HepG2 (cell line): ENCODE measurements around the gene SLC35E4. TPM values are rescaled to one million over a fixed set of nuclear protein-coding genes. Genes with fewer than 3 reads are reported as not detected.

ENCODE experiments used
- ATAC-seq: fragments of 200-7000 bp; cut with Tn5 transposase; 3 replicates; pipeline ENCODE4 v1.9.1; 2020; ENCODE audit warnings: mild to moderate bottlenecking, moderate library complexity
- BruUV-seq: library from RNA; stranded (reverse); fragments of 400-500 nt; replicated peaks from 2 replicates; lab custom pipeline; 2021; lab: Mats Ljungman, UMichigan
- CTCF ChIA-PET: fragments of 300-600 bp; formaldehyde crosslinking; extraction: SDS; loops from one replicate; lab custom pipeline; 2021; ENCODE audit warnings: low total read pairs, inconsistent platforms, low intra/inter-chr PET ratio; lab: Yijun Ruan, JAX
- POLR2A ChIA-PET: fragments of 350-600 bp; sonication (Branson Sonifier 250); formaldehyde crosslinking; loops from one replicate; lab custom pipeline; 2020; ENCODE audit warnings: antibody characterized with exemption, inconsistent platforms; lab: Yijun Ruan, JAX
- DNase-seq: peaks from one replicate; pipeline ENCODE4 v3.0.0-alpha.2; 2015; ENCODE audit warnings: low spot score
- FAIRE-seq: peaks from 3 replicates; lab custom pipeline; 2011; peaks lifted over from hg19 to GRCh38; lab: Jason Lieb, UNC
- H2AFZ ChIP-seq: one replicate; pipeline ENCODE4 v1.6.1; 2011; ENCODE audit warnings: low read length, inconsistent platforms
- H3K27ac ChIP-seq: fragments of 300-600 bp; 3 replicates; pipeline ENCODE4 v1.8.0; 2011; ENCODE audit warnings: mixed run types, mild to moderate bottlenecking, mixed read lengths, low read length, inconsistent platforms; ENCODE audit not compliant: insufficient read depth; ENCODE audit errors: extremely low read length
- H3K27me3 ChIP-seq, 2 experiments: fragments of 200-600 bp in 1 of 2; 2 replicates in 1 of 2; 3 replicates in 1 of 2; pipeline versions ENCODE4 v1.6.0 to v1.8.0; 2011; ENCODE audit warnings: low read length in 2 of 2, mild to moderate bottlenecking in 2 of 2, moderate library complexity in 2 of 2, inconsistent platforms in 1 of 2; ENCODE audit not compliant: insufficient read depth in 2 of 2, control insufficient read depth in 1 of 2
- H3K36me3 ChIP-seq, 2 experiments: fragments of 200-600 bp in 1 of 2; replicated peaks in 1 of 2; 2 replicates in 1 of 2; 3 replicates in 1 of 2; pipeline versions ENCODE4 v1.5.1 to v1.8.0; 2011; ENCODE audit warnings: low read length in 2 of 2, inconsistent platforms in 1 of 2; ENCODE audit not compliant: insufficient read depth in 2 of 2, control insufficient read depth in 1 of 2
- H3K4me1 ChIP-seq: 2 replicates; pipeline ENCODE4 v1.5.1; 2012; ENCODE audit warnings: low read length, inconsistent platforms; ENCODE audit not compliant: insufficient read depth
- H3K4me2 ChIP-seq: 2 replicates; pipeline ENCODE4 v1.6.0; 2011; ENCODE audit warnings: low read depth, low read length, inconsistent platforms
- H3K4me3 ChIP-seq, 3 experiments: fragments of 200-600 bp in 1 of 3; sonication (generic), shearing (Covaris generic) in 1 of 3; replicated peaks in 1 of 3; 2 replicates each; pipeline ENCODE4 v1.5.1; 2011 to 2016; ENCODE audit warnings: low read length in 3 of 3, inconsistent platforms in 2 of 3, low read depth in 2 of 3, mild to moderate bottlenecking in 2 of 3, control low read depth in 1 of 3, mixed read lengths in 1 of 3; ENCODE audit not compliant: insufficient read depth in 1 of 3
- H3K79me2 ChIP-seq: one replicate; pipeline ENCODE4 v1.6.1; 2011; ENCODE audit warnings: low read length, inconsistent platforms; ENCODE audit not compliant: insufficient read depth
- H3K9ac ChIP-seq: 2 replicates; pipeline ENCODE4 v1.6.0; 2011; ENCODE audit warnings: mild to moderate bottlenecking, low read depth, low read length, inconsistent platforms; ENCODE audit not compliant: insufficient read depth
- H3K9me3 ChIP-seq: 2 replicates; pipeline ENCODE4 v1.5.1; 2012; ENCODE audit warnings: mild to moderate bottlenecking, low read length
- H4K20me1 ChIP-seq: 2 replicates; pipeline ENCODE4 v1.6.0; 2011; ENCODE audit warnings: inconsistent platforms, mild to moderate bottlenecking, low read length, moderate library complexity; ENCODE audit not compliant: insufficient read depth
- ARNT2 ChIP-seq: sonication (generic); formaldehyde crosslinking; IDR thresholded peaks from 2 replicates; pipeline ENCODE4 v1.8.0; 2022; ENCODE audit warnings: mild to moderate bottlenecking, low read depth, missing genetic modification reagents, moderate library complexity
- ELF4 ChIP-seq: sonication (generic); formaldehyde crosslinking; IDR thresholded peaks from 2 replicates; pipeline ENCODE4 v1.5.0; 2020; ENCODE audit warnings: missing genetic modification reagents, mild to moderate bottlenecking, moderate library complexity, borderline replicate concordance
- ETV5 ChIP-seq: IDR thresholded peaks from 2 replicates; pipeline ENCODE4 v1.6.1; 2018; ENCODE audit warnings: missing biosample characterization, missing genetic modification reagents, inconsistent platforms, borderline replicate concordance
- HNF4G ChIP-seq, 2 experiments: sonication (generic) in 1 of 2; formaldehyde crosslinking in 1 of 2; IDR thresholded peaks; 2 replicates each; pipeline versions ENCODE4 v1.4.0 to v1.6.1; 2011 to 2020; ENCODE audit warnings: borderline replicate concordance in 2 of 2, low read depth in 2 of 2, mild to moderate bottlenecking in 2 of 2, low read length in 1 of 2, missing genetic modification reagents in 1 of 2, moderate library complexity in 1 of 2
- KDM5A ChIP-seq: fragments of 200-600 bp; sonication (generic); IDR thresholded peaks from 2 replicates; pipeline ENCODE4 v1.7.0; 2018; ENCODE audit warnings: antibody characterized with exemption, mild to moderate bottlenecking, low read length, borderline replicate concordance
- KLF16 ChIP-seq, 2 experiments: sonication (generic) in 1 of 2; formaldehyde crosslinking in 1 of 2; IDR thresholded peaks; 2 replicates each; pipeline versions ENCODE4 v1.6.1 to v1.8.0; 2016 to 2023; ENCODE audit warnings: missing genetic modification reagents in 2 of 2, missing compliant biosample characterization in 1 of 2
- NR2C2 ChIP-seq: sonication (generic); formaldehyde crosslinking; IDR thresholded peaks from 2 replicates; pipeline ENCODE4 v1.4.0; 2020; ENCODE audit warnings: missing genetic modification reagents, mild to moderate bottlenecking, moderate library complexity, borderline replicate concordance
- PHF20 ChIP-seq: sonication (generic); formaldehyde crosslinking; IDR thresholded peaks from 2 replicates; pipeline ENCODE4 v1.5.0; 2020; ENCODE audit warnings: mild to moderate bottlenecking, missing genetic modification reagents
- RBFOX2 ChIP-seq: fragments of 200-400 bp; formaldehyde crosslinking; IDR thresholded peaks from 2 replicates; pipeline ENCODE4 v1.6.1; 2017; ENCODE audit warnings: low read depth, mild to moderate bottlenecking, low read length
- RFX1 ChIP-seq: fragments of 450-650 bp; IDR thresholded peaks from 2 replicates; pipeline ENCODE4 v1.6.1; 2017
- SAP130 ChIP-seq: IDR thresholded peaks from 2 replicates; pipeline ENCODE4 v1.6.1; 2016; ENCODE audit warnings: low read depth
- SIX1 ChIP-seq: sonication (generic); formaldehyde crosslinking; IDR thresholded peaks from 2 replicates; pipeline ENCODE4 v1.4.0; 2020; ENCODE audit warnings: missing genetic modification reagents, borderline replicate concordance
- ZFP37 ChIP-seq: sonication (generic); formaldehyde crosslinking; IDR thresholded peaks from 2 replicates; pipeline ENCODE4 v1.4.0; 2020; ENCODE audit warnings: missing genetic modification reagents, borderline replicate concordance
- ZFP90 ChIP-seq: sonication (generic); formaldehyde crosslinking; IDR thresholded peaks from 2 replicates; pipeline ENCODE4 v1.8.0; 2022; ENCODE audit warnings: missing genetic modification reagents, mild to moderate bottlenecking, inconsistent platforms, borderline replicate concordance
- ZNF607 ChIP-seq: sonication (generic); formaldehyde crosslinking; IDR thresholded peaks from 2 replicates; pipeline ENCODE4 v1.5.1; 2020; ENCODE audit warnings: missing genetic modification reagents, mild to moderate bottlenecking, borderline replicate concordance
- ZSCAN9 ChIP-seq: IDR thresholded peaks from 2 replicates; pipeline ENCODE4 v1.6.1; 2016; ENCODE audit warnings: borderline replicate concordance
- WGBS: methylation state at CpG from one replicate; pipeline ENCODE4 v1.1.6; 2017; ENCODE audit warnings: low lambda C conversion rate; 5-methylcytosine and 5-hydroxymethylcytosine counted together
- in situ Hi-C: cut with HindIII; loops from 2 replicates; pipeline ENCODE4 v1.10.0; 2017; ENCODE audit warnings: low pct_unique_long_range_greater_than_20kb; ENCODE audit not compliant: extremely low pct_ligation_motif_present
- intact Hi-C: fragments of 100-400 bp; cut with micrococcal nuclease; formaldehyde crosslinking; loops from one replicate; pipeline ENCODE4 v1.10.0; 2022; ENCODE audit not compliant: unreplicated experiment
- polyA plus RNA-seq, 8 experiments: library from polyadenylated mRNA; depleted of rRNA in 3 of 8; stranded (reverse) in 7 of 8; unstranded in 1 of 8; fragments of >200 nt; fragmentation: Illumina TruSeq in 4 of 8; extraction: Trizol in 4 of 8; gene quantifications; 2 replicates each; pipeline versions ENCODE4 v1.2.1 to v1.2.3, GENCODE V29; 2011 to 2016; ENCODE audit warnings: low read depth in 4 of 8, missing spikeins in 1 of 8, mixed read lengths in 1 of 8; ENCODE audit not compliant: insufficient read depth in 1 of 8
- total RNA-seq, 5 experiments: library from RNA; depleted of rRNA; stranded (reverse); fragments of >200 nt; fragmentation: Illumina TruSeq; extraction: Trizol; gene quantifications; 2 replicates each; pipeline ENCODE4 v1.2.3, GENCODE V29; 2016; ENCODE audit warnings: low read depth in 1 of 5
- TF ChIP-seq, protein P1 (sequence below): sonication (generic); formaldehyde crosslinking; IDR thresholded peaks from 2 replicates; pipeline ENCODE4 v1.8.0; 2022; ENCODE audit warnings: missing genetic modification reagents, mild to moderate bottlenecking, borderline replicate concordance
- TF ChIP-seq, protein P2 (sequence below): sonication (generic); formaldehyde crosslinking; IDR thresholded peaks from 2 replicates; pipeline ENCODE4 v1.8.0; 2023; ENCODE audit warnings: mild to moderate bottlenecking, missing genetic modification reagents
- TF ChIP-seq, protein P3 (sequence below): sonication (generic); formaldehyde crosslinking; IDR thresholded peaks from 2 replicates; pipeline ENCODE4 v1.8.0; 2022; ENCODE audit warnings: missing genetic modification reagents, mild to moderate bottlenecking, inconsistent platforms, borderline replicate concordance

SLC35E4 gene
- total and polyA plus RNA-seq, 2 of the 13 experiments (the other 11 are each of a cell fraction or from before 2014, with no cell fraction given), result 0.07 to 0.15 TPM

GRCh38 chr22:30667494-30668385 lies 32.2 kb downstream of the SLC35E4 start, which contains the start of gene DUSP18:
DUSP18 (minus strand) TSS chr22:30667875; CDS start chr22:30664003, 3,872 bp downstream.
- no TSS peak for BruUV-seq
- Histone ChIP-seq H3K4me1 (peaks cover 18% of the 10 kb centered on the region), H3K9ac (peak within 1 kb of the TSS; percentile 44), H3K36me3 (no peaks in the 10 kb centered on the region), H3K4me3 (peak within 1 kb of the TSS; percentile 55 to 79 (median 58)), H4K20me1 (no peaks in the 10 kb centered on the region), H3K27me3 (peaks cover 3 to 14% of the 10 kb centered on the region in 2 experiments; a peak in 3 of 5 replicates), H2AFZ (peak within 1 kb of the TSS; percentile 31), H3K4me2 (peak within 1 kb of the TSS; percentile 99), H3K27ac (no peak within 1 kb of the TSS), H3K79me2 (no peaks in the 10 kb centered on the region), H3K9me3 (no peaks in the 10 kb centered on the region)
- intact Hi-C loops, result no loop called here
- WGBS, result under 1% methylated on average over 24 of the region's 77 CpGs
- in situ Hi-C loops, result no loop called here
- POLR2A ChIA-PET, result interaction anchor here (1.6 kb wide), 1 partner anchor 301 kb away, joined by 4 read pairs; the partner anchor contains the start of genes MORC2 and TUG1
- ATAC-seq, result peak; percentile 97
- peak; percentile 53 for FAIRE-seq
- DNase-seq, result peak; percentile 83
- CTCF ChIA-PET, result interaction anchor here (1.2 kb wide), 1 partner anchor 33 kb away, joined by 3 read pairs; no protein-coding TSS in a partner anchor
- TF ChIP-seq, protein P1, sequence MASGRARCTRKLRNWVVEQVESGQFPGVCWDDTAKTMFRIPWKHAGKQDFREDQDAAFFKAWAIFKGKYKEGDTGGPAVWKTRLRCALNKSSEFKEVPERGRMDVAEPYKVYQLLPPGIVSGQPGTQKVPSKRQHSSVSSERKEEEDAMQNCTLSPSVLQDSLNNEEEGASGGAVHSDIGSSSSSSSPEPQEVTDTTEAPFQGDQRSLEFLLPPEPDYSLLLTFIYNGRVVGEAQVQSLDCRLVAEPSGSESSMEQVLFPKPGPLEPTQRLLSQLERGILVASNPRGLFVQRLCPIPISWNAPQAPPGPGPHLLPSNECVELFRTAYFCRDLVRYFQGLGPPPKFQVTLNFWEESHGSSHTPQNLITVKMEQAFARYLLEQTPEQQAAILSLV (CRISPR knock-in tag), result no peak
- TF ChIP-seq KLF16 (CRISPR knock-in tag; IDR thresholded peaks at IDR 0.05) (no peak), ARNT2 (CRISPR knock-in tag) (peak; percentile 42; the same call in 1 of the 2 replicates), PHF20 (CRISPR knock-in tag) (peak; percentile 43; the same call in 1 of the 2 replicates), SIX1 (no peak), ZFP37 (no peak), ETV5 (no peak; the same call in 1 of the 2 replicates), KDM5A (no peak), ZNF607 (CRISPR knock-in tag) (no peak), RFX1 (peak; percentile 93), ZSCAN9 (CRISPR knock-in tag) (no peak), RBFOX2 (no peak), ZFP90 (CRISPR knock-in tag) (peak; percentile 17; the same call in 1 of the 2 replicates), NR2C2 (CRISPR knock-in tag) (0 out of 2 replicates have a peak, but pooled peaks have one; percentile 27), ELF4 (CRISPR knock-in tag) (no peak), HNF4G (IDR thresholded peaks at IDR 0.05; ENCODE audit: borderline replicate concordance, low read depth, low read length) (no peak), HNF4G (CRISPR knock-in tag; IDR thresholded peaks at IDR 0.05; ENCODE audit: borderline replicate concordance, low read depth) (no peak), SAP130 (CRISPR knock-in tag) (peak; percentile 92)
- TF ChIP-seq, protein P2, sequence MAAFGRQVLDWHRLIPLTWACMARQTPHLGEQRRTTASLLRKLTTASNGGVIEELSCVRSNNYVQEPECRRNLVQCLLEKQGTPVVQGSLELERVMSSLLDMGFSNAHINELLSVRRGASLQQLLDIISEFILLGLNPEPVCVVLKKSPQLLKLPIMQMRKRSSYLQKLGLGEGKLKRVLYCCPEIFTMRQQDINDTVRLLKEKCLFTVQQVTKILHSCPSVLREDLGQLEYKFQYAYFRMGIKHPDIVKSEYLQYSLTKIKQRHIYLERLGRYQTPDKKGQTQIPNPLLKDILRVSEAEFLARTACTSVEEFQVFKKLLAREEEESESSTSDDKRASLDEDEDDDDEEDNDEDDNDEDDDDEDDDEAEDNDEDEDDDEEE (CRISPR knock-in tag), result no peak
- TF ChIP-seq, protein P3, sequence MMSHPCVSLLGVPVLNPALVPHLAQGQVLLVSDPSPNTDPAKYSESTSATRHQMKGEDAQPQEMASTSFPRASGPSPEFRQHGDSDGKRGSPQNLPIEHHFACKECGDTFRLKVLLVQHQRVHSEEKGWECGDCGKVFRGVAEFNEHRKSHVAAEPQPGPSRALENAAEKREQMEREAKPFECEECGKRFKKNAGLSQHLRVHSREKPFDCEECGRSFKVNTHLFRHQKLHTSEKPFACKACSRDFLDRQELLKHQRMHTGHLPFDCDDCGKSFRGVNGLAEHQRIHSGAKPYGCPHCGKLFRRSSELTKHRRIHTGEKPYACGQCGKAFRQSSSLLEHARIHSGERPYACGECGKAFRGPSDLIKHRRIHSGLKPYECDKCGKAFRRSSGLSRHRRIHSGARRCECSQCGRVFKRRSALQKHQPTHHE (CRISPR knock-in tag), result 0 out of 2 replicates have a peak, but pooled peaks have one; percentile 47
